IMR-90 (cell line): ENCODE measurements around the gene IL4R.

Source experiments
- CTCF ChIP-seq: conservative IDR thresholded peaks from 2 replicates; pipeline ENCODE4 v1.5.1; 2012; ENCODE audit warnings: mild to moderate bottlenecking, low read depth, low read length, improper control_type of control experiment
- FOS ChIP-seq: fragments of 150-350 bp; IDR thresholded peaks from 2 replicates; pipeline ENCODE4 v1.6.1; 2016; ENCODE audit warnings: low read depth, low read length
- MAFK ChIP-seq: IDR thresholded peaks from 2 replicates; pipeline ENCODE4 v1.6.1; 2012; ENCODE audit warnings: low read depth, low read length, improper control_type of control experiment
- POLR2A ChIP-seq: IDR thresholded peaks from 2 replicates; pipeline ENCODE4 v1.6.1; 2012; ENCODE audit warnings: mild to moderate bottlenecking, low read depth, low read length
- RCOR1 ChIP-seq: IDR thresholded peaks from 2 replicates; pipeline ENCODE4 v1.6.1; 2012; ENCODE audit warnings: mild to moderate bottlenecking, low read length, improper control_type of control experiment; ENCODE audit not compliant: insufficient replicate concordance

- no peak for TF ChIP-seq RCOR1
- no peak for TF ChIP-seq CTCF
- TF ChIP-seq POLR2A: no peak
- no peak for TF ChIP-seq FOS
- no peak for TF ChIP-seq MAFK
Measured at GRCh38 chr16:27345201-27345600, 31.4 kb downstream of the IL4R start.
